ENCODE data around the gene SYTL3. TPM values are rescaled to one million over a fixed set of nuclear protein-coding genes. Genes with fewer than 3 reads are reported as not detected.
A peak's percentile ranks its signal among the peaks of the same experiment; 100 is the strongest.

Gene SYTL3
- total and polyA plus RNA-seq, 9 of the 15 experiments (the other 6 are each of a cell fraction or from before 2014, with no cell fraction given) = 0.04 to 0.46 (median 0.17) TPM; not detected in 1

- no peak for TF ChIP-seq CAMTA2 (CRISPR knock-in tag; conservative IDR thresholded peaks at IDR 0.05)
- 0 out of 2 replicates have a peak, but pooled peaks have one; percentile 1 for TF ChIP-seq NFE2 (IDR thresholded peaks at IDR 0.05; ENCODE audit: low read depth)
- peak; percentile 94 for TF ChIP-seq PCBP1 (IDR thresholded peaks at IDR 0.05; ENCODE audit: low read depth, low read length, poor library complexity, severe bottlenecking)
- TF ChIP-seq, protein P1, sequence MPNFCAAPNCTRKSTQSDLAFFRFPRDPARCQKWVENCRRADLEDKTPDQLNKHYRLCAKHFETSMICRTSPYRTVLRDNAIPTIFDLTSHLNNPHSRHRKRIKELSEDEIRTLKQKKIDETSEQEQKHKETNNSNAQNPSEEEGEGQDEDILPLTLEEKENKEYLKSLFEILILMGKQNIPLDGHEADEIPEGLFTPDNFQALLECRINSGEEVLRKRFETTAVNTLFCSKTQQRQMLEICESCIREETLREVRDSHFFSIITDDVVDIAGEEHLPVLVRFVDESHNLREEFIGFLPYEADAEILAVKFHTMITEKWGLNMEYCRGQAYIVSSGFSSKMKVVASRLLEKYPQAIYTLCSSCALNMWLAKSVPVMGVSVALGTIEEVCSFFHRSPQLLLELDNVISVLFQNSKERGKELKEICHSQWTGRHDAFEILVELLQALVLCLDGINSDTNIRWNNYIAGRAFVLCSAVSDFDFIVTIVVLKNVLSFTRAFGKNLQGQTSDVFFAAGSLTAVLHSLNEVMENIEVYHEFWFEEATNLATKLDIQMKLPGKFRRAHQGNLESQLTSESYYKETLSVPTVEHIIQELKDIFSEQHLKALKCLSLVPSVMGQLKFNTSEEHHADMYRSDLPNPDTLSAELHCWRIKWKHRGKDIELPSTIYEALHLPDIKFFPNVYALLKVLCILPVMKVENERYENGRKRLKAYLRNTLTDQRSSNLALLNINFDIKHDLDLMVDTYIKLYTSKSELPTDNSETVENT (CRISPR knock-in tag; IDR thresholded peaks at IDR 0.05) = peak; percentile 92
- TF ChIP-seq CHD1 (IDR thresholded peaks at IDR 0.05; ENCODE audit: low read length) = peak; percentile 90
- TF ChIP-seq MEIS2 (IDR thresholded peaks at IDR 0.05; ENCODE audit: partially characterized antibody) = peak; percentile 78
- TF ChIP-seq NCOR1 (IDR thresholded peaks at IDR 0.05) = no peak
- TF ChIP-seq GTF2F1 (IDR thresholded peaks at IDR 0.05; ENCODE audit: low read depth, low read length) = no peak
- TF ChIP-seq, protein P2, sequence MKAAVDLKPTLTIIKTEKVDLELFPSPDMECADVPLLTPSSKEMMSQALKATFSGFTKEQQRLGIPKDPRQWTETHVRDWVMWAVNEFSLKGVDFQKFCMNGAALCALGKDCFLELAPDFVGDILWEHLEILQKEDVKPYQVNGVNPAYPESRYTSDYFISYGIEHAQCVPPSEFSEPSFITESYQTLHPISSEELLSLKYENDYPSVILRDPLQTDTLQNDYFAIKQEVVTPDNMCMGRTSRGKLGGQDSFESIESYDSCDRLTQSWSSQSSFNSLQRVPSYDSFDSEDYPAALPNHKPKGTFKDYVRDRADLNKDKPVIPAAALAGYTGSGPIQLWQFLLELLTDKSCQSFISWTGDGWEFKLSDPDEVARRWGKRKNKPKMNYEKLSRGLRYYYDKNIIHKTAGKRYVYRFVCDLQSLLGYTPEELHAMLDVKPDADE (conservative IDR thresholded peaks at IDR 0.05; ENCODE audit: control insufficient read depth, low read depth, low read length) = peak; percentile 28; the same call in 1 of the 2 replicates
- no peak for TF ChIP-seq THRB (CRISPR knock-in tag; conservative IDR thresholded peaks at IDR 0.05)
- TF ChIP-seq, protein P3, sequence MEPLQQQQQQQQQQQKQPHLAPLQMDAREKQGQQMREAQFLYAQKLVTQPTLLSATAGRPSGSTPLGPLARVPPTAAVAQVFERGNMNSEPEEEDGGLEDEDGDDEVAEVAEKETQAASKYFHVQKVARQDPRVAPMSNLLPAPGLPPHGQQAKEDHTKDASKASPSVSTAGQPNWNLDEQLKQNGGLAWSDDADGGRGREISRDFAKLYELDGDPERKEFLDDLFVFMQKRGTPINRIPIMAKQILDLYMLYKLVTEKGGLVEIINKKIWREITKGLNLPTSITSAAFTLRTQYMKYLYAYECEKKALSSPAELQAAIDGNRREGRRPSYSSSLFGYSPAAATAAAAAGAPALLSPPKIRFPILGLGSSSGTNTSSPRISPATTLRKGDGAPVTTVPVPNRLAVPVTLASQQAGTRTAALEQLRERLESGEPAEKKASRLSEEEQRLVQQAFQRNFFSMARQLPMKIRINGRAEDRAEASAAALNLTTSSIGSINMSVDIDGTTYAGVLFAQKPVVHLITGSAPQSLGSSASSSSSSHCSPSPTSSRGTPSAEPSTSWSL (CRISPR knock-in tag; IDR thresholded peaks at IDR 0.05; ENCODE audit: borderline replicate concordance) = no peak
- no peak for TF ChIP-seq CHAMP1 (IDR thresholded peaks at IDR 0.05)
- TF ChIP-seq MXD1 (CRISPR knock-in tag; IDR thresholded peaks at IDR 0.05; ENCODE audit: borderline replicate concordance, poor library complexity, severe bottlenecking) = no peak
- no peak for TF ChIP-seq RAD51 (IDR thresholded peaks at IDR 0.05; ENCODE audit: borderline replicate concordance, low read depth)
Observed at GRCh38 chr6:158644231-158645063, 5.4 kb upstream of the SYTL3 start, which contains the start of gene DYNLT1 (continued).

Measured in K562 (cell line).